GM19455 (cell line): Measurements from ENCODE around the gene TNK2.
"Not testable (repeated sequence)": the region's sequence is repeated elsewhere in the genome, so short reads cannot be mapped to it uniquely, and the experiment has no call there.

ENCODE experiments used
- ATAC-seq: cut with Tn5 transposase; IDR thresholded peaks from one replicate; pipeline ENCODE4 v1.9.1; 2021; ENCODE audit not compliant: unreplicated experiment

The TNK2 gene

GRCh38 chr3:195907934-195908693 lies at the start of gene TNK2:
Gene TNK2, minus strand, starts transcription at chr3:195908551. Its CDS starts 19,963 bp downstream, at chr3:195888588.
- peak; percentile 4 for ATAC-seq

GRCh38 chr3:195956577-195956976 lies 48.2 kb upstream of the TNK2 start:
- no peak for ATAC-seq

- ATAC-seq, result not testable (repeated sequence)
Observed at GRCh38 chr3:195955416-195955841, 47.1 kb upstream of the TNK2 start.

GRCh38 chr3:195954752-195955119 lies 46.4 kb upstream of the TNK2 start:
- peak; percentile 69 for ATAC-seq

GRCh38 chr3:195954052-195954751 lies 45.9 kb upstream of the TNK2 start:
- peak; percentile 97 for ATAC-seq

GRCh38 chr3:195952590-195952989 lies 44.2 kb upstream of the TNK2 start:
- not testable (repeated sequence) for ATAC-seq

- not testable (repeated sequence) for ATAC-seq
Observed at GRCh38 chr3:195951443-195952177, 43.3 kb upstream of the TNK2 start.

- not testable (repeated sequence) for ATAC-seq
Observed at GRCh38 chr3:195950731-195951130, 42.4 kb upstream of the TNK2 start.

GRCh38 chr3:195950164-195950563 lies 41.8 kb upstream of the TNK2 start:
- ATAC-seq, result not testable (repeated sequence)

GRCh38 chr3:195946910-195947699 lies 38.8 kb upstream of the TNK2 start:
- ATAC-seq, result not testable (repeated sequence)

GRCh38 chr3:195941265-195941815 lies 33.0 kb upstream of the TNK2 start:
- not testable (repeated sequence) for ATAC-seq

- ATAC-seq, result not testable (repeated sequence)
Observed at GRCh38 chr3:195940806-195941205, 32.5 kb upstream of the TNK2 start.

GRCh38 chr3:195939526-195940470 lies 31.4 kb upstream of the TNK2 start:
- not testable (repeated sequence) for ATAC-seq

- not testable (repeated sequence) for ATAC-seq
Observed at GRCh38 chr3:195933044-195933430, 24.7 kb upstream of the TNK2 start.

- no peak for ATAC-seq
Observed at GRCh38 chr3:195932418-195933043, 24.2 kb upstream of the TNK2 start.

GRCh38 chr3:195931582-195932273 lies 23.4 kb upstream of the TNK2 start:
- ATAC-seq, result no peak

- ATAC-seq, result no peak
Observed at GRCh38 chr3:195929452-195929851, 21.1 kb upstream of the TNK2 start.

GRCh38 chr3:195921334-195921791 lies 13.0 kb upstream of the TNK2 start:
- ATAC-seq, result no peak
